IPS DF 6.9 (cell line): ENCODE results near the gene DNM1L.
"Not testable (repeated sequence)": the region's sequence is repeated elsewhere in the genome, so short reads cannot be mapped to it uniquely, and the experiment has no call there.

Experiments
- DNase-seq: peaks from one replicate; pipeline ENCODE4 v3.0.0-alpha.2; 2013; ENCODE audit warnings: low read depth, low spot score
- H3K27ac ChIP-seq: one replicate; pipeline ENCODE4 v1.5.1; 2013; ENCODE audit warnings: low read length, control low read depth
- H3K27me3 ChIP-seq: 2 replicates; pipeline ENCODE4 v1.6.1; 2013; ENCODE audit warnings: mild to moderate bottlenecking, low read length; ENCODE audit not compliant: control insufficient read depth, insufficient read depth
- H3K36me3 ChIP-seq: 2 replicates; pipeline ENCODE4 v1.6.1; 2013; ENCODE audit warnings: low read length; ENCODE audit not compliant: control insufficient read depth, insufficient read depth
- H3K4me1 ChIP-seq: 2 replicates; pipeline ENCODE4 v1.6.1; 2013; ENCODE audit warnings: low read length; ENCODE audit not compliant: control insufficient read depth, insufficient read depth
- H3K4me3 ChIP-seq: 2 replicates; pipeline ENCODE4 v1.5.1; 2013; ENCODE audit warnings: mild to moderate bottlenecking, low read length
- H3K9me3 ChIP-seq: 2 replicates; pipeline ENCODE4 v1.6.1; 2013; ENCODE audit warnings: low read length, inconsistent platforms; ENCODE audit not compliant: control insufficient read depth, insufficient read depth
- WGBS: extraction: QIAGEN DNeasy Blood & Tissue Kit; methylation state at CpG from one replicate; pipeline ENCODE4 v1.1.7; 2013; ENCODE audit warnings: mixed read lengths, missing lambda C conversion rate; ENCODE audit not compliant: insufficient read length, insufficient coverage; 5-methylcytosine and 5-hydroxymethylcytosine counted together

DNM1L gene

GRCh38 chr12:32725308-32725707 lies 46.2 kb downstream of the DNM1L start:
- not testable (repeated sequence) for H3K27me3 ChIP-seq, H3K4me1 ChIP-seq, DNase-seq, H3K4me3 ChIP-seq, H3K36me3 ChIP-seq, H3K27ac ChIP-seq, H3K9me3 ChIP-seq
- WGBS, result no CpG with 5 or more reads among the region's 3 CpGs

- no peaks in the 10 kb centered on the region for H3K4me1 ChIP-seq
- WGBS, result no CpG with 5 or more reads among the region's 2 CpGs
- no peaks in the 10 kb centered on the region for H3K9me3 ChIP-seq
Measured at GRCh38 chr12:32726286-32726685, 47.2 kb downstream of the DNM1L start.

GRCh38 chr12:32727237-32727636 lies 48.1 kb downstream of the DNM1L start:
- Histone ChIP-seq H3K9me3 (no peaks in the 10 kb centered on the region), H3K4me3 (no peak overlapping the region), H3K36me3 (no peaks in the 10 kb centered on the region; the same call in 1 of the 2 replicates), H3K4me1 (no peaks in the 10 kb centered on the region), H3K27me3 (no peaks in the 10 kb centered on the region), H3K27ac (no peak overlapping the region)
- WGBS, result no CpG with 5 or more reads among the region's 3 CpGs
- no peak for DNase-seq

More at GRCh38 chr12:32726286-32726685, 47.2 kb downstream of the DNM1L start:
- no peaks in the 10 kb centered on the region for H3K27me3 ChIP-seq
- DNase-seq, result no peak
- no peak overlapping the region for H3K27ac ChIP-seq
- H3K36me3 ChIP-seq, result no peaks in the 10 kb centered on the region; the same call in 1 of the 2 replicates
- no peak overlapping the region for H3K4me3 ChIP-seq

GRCh38 chr12:32734952-32735351 lies 55.9 kb downstream of the DNM1L start:
- no CpG with 5 or more reads among the region's 1 CpG for WGBS
- no peak for DNase-seq
- Histone ChIP-seq H3K27ac (no peak overlapping the region), H3K36me3 (no peaks in the 10 kb centered on the region; the same call in 1 of the 2 replicates), H3K4me3 (no peak overlapping the region), H3K4me1 (no peaks in the 10 kb centered on the region; the same call in 1 of the 2 replicates), H3K9me3 (no peaks in the 10 kb centered on the region), H3K27me3 (no peaks in the 10 kb centered on the region)

- DNase-seq, result no peak
- H3K27me3 ChIP-seq, result no peaks in the 10 kb centered on the region
- H3K9me3 ChIP-seq, result no peaks in the 10 kb centered on the region
- H3K4me3 ChIP-seq, result no peak overlapping the region
- no peaks in the 10 kb centered on the region; the same call in 1 of the 2 replicates for H3K4me1 ChIP-seq
- no peak overlapping the region for H3K27ac ChIP-seq
- no CpG with 5 or more reads among the region's 3 CpGs for WGBS
- H3K36me3 ChIP-seq, result no peaks in the 10 kb centered on the region; the same call in 1 of the 2 replicates
Measured at GRCh38 chr12:32736445-32736844, 57.3 kb downstream of the DNM1L start.

GRCh38 chr12:32737715-32738114 lies 58.6 kb downstream of the DNM1L start:
- Histone ChIP-seq H3K4me3 (no peak overlapping the region), H3K4me1 (no peaks in the 10 kb centered on the region; the same call in 1 of the 2 replicates), H3K36me3 (no peaks in the 10 kb centered on the region; the same call in 1 of the 2 replicates), H3K9me3 (no peaks in the 10 kb centered on the region), H3K27me3 (no peaks in the 10 kb centered on the region), H3K27ac (no peak overlapping the region)
- no CpG with 5 or more reads among the region's 2 CpGs for WGBS
- DNase-seq, result no peak

- H3K4me1 ChIP-seq, result no peaks in the 10 kb centered on the region; the same call in 1 of the 2 replicates
- no peak for DNase-seq
- whole genome bisulfite sequencing, result no CpG with 5 or more reads among the region's 2 CpGs
- no peak overlapping the region for H3K4me3 ChIP-seq
- H3K27me3 ChIP-seq, result no peaks in the 10 kb centered on the region
- no peak overlapping the region for H3K27ac ChIP-seq
- H3K9me3 ChIP-seq, result no peaks in the 10 kb centered on the region
- H3K36me3 ChIP-seq, result peaks cover 4% of the 10 kb centered on the region; the same call in 1 of the 2 replicates
Measured at GRCh38 chr12:32739279-32739678, 60.2 kb downstream of the DNM1L start.

GRCh38 chr12:32742133-32742532 lies 63.0 kb downstream of the DNM1L start:
- Histone ChIP-seq H3K36me3 (peaks cover 6% of the 10 kb centered on the region; the same call in 1 of the 2 replicates), H3K9me3 (no peaks in the 10 kb centered on the region), H3K4me1 (no peaks in the 10 kb centered on the region; the same call in 1 of the 2 replicates), H3K4me3 (no peak overlapping the region), H3K27me3 (no peaks in the 10 kb centered on the region), H3K27ac (no peak overlapping the region)
- no peak for DNase-seq
- no CpG with 5 or more reads among the region's 10 CpGs for WGBS

- DNase-seq, result no peak
- no peaks in the 10 kb centered on the region for H3K9me3 ChIP-seq
- H3K27ac ChIP-seq, result no peak overlapping the region
- no peaks in the 10 kb centered on the region for H3K27me3 ChIP-seq
- WGBS, result no CpG with 5 or more reads among the region's 2 CpGs
- peaks cover 6% of the 10 kb centered on the region; the same call in 1 of the 2 replicates for H3K36me3 ChIP-seq
- H3K4me3 ChIP-seq, result no peak overlapping the region
- no peaks in the 10 kb centered on the region for H3K4me1 ChIP-seq
Measured at GRCh38 chr12:32743264-32743663, 64.2 kb downstream of the DNM1L start.

GRCh38 chr12:32753605-32754004 lies 74.5 kb downstream of the DNM1L start:
- DNase-seq, result no peak
- Histone ChIP-seq H3K27me3 (no peaks in the 10 kb centered on the region), H3K27ac (no peak overlapping the region), H3K4me1 (no peaks in the 10 kb centered on the region), H3K36me3 (peaks cover 7% of the 10 kb centered on the region; the same call in 1 of the 2 replicates), H3K4me3 (no peak overlapping the region), H3K9me3 (no peaks in the 10 kb centered on the region)
- no CpG with 5 or more reads among the region's 4 CpGs for WGBS

- Histone ChIP-seq H3K27me3 (no peaks in the 10 kb centered on the region), H3K4me1 (no peaks in the 10 kb centered on the region), H3K27ac (no peak overlapping the region), H3K9me3 (no peaks in the 10 kb centered on the region), H3K36me3 (peaks cover 7% of the 10 kb centered on the region; the same call in 1 of the 2 replicates), H3K4me3 (no peak overlapping the region; the same call in 1 of the 2 replicates)
- no CpG with 5 or more reads among the region's 2 CpGs for WGBS
- no peak for DNase-seq
Measured at GRCh38 chr12:32754111-32754510, 75.0 kb downstream of the DNM1L start.
